HepG2 (cell line): ENCODE data around the gene ANO1. TPM values are rescaled to one million over a fixed set of nuclear protein-coding genes. Genes with fewer than 3 reads are reported as not detected.

Experiments
- ATAC-seq: fragments of 200-7000 bp; cut with Tn5 transposase; 3 replicates; pipeline ENCODE4 v1.9.1; 2020; ENCODE audit warnings: mild to moderate bottlenecking, moderate library complexity
- BruUV-seq: library from RNA; stranded (reverse); fragments of 400-500 nt; replicated peaks from 2 replicates; lab custom pipeline; 2021; lab: Mats Ljungman, UMichigan
- CTCF ChIA-PET: fragments of 300-600 bp; formaldehyde crosslinking; extraction: SDS; loops from one replicate; lab custom pipeline; 2021; ENCODE audit warnings: low total read pairs, inconsistent platforms, low intra/inter-chr PET ratio; lab: Yijun Ruan, JAX
- POLR2A ChIA-PET: fragments of 350-600 bp; sonication (Branson Sonifier 250); formaldehyde crosslinking; loops from one replicate; lab custom pipeline; 2020; ENCODE audit warnings: antibody characterized with exemption, inconsistent platforms; lab: Yijun Ruan, JAX
- DNase-seq: peaks from one replicate; pipeline ENCODE4 v3.0.0-alpha.2; 2015; ENCODE audit warnings: low spot score
- FAIRE-seq: peaks from 3 replicates; lab custom pipeline; 2011; peaks lifted over from hg19 to GRCh38; lab: Jason Lieb, UNC
- H2AFZ ChIP-seq: one replicate; pipeline ENCODE4 v1.6.1; 2011; ENCODE audit warnings: low read length, inconsistent platforms
- H3K27ac ChIP-seq: fragments of 300-600 bp; 3 replicates; pipeline ENCODE4 v1.8.0; 2011; ENCODE audit warnings: mixed run types, mild to moderate bottlenecking, mixed read lengths, low read length, inconsistent platforms; ENCODE audit not compliant: insufficient read depth; ENCODE audit errors: extremely low read length
- H3K27me3 ChIP-seq, 2 experiments: fragments of 200-600 bp in 1 of 2; 2 replicates in 1 of 2; 3 replicates in 1 of 2; pipeline versions ENCODE4 v1.6.0 to v1.8.0; 2011; ENCODE audit warnings: low read length in 2 of 2, mild to moderate bottlenecking in 2 of 2, moderate library complexity in 2 of 2, inconsistent platforms in 1 of 2; ENCODE audit not compliant: insufficient read depth in 2 of 2, control insufficient read depth in 1 of 2
- H3K36me3 ChIP-seq, 2 experiments: fragments of 200-600 bp in 1 of 2; replicated peaks in 1 of 2; 2 replicates in 1 of 2; 3 replicates in 1 of 2; pipeline versions ENCODE4 v1.5.1 to v1.8.0; 2011; ENCODE audit warnings: low read length in 2 of 2, inconsistent platforms in 1 of 2; ENCODE audit not compliant: insufficient read depth in 2 of 2, control insufficient read depth in 1 of 2
- H3K4me1 ChIP-seq: 2 replicates; pipeline ENCODE4 v1.5.1; 2012; ENCODE audit warnings: low read length, inconsistent platforms; ENCODE audit not compliant: insufficient read depth
- H3K4me2 ChIP-seq: 2 replicates; pipeline ENCODE4 v1.6.0; 2011; ENCODE audit warnings: low read depth, low read length, inconsistent platforms
- H3K4me3 ChIP-seq, 3 experiments: fragments of 200-600 bp in 1 of 3; sonication (generic), shearing (Covaris generic) in 1 of 3; replicated peaks in 1 of 3; 2 replicates each; pipeline ENCODE4 v1.5.1; 2011 to 2016; ENCODE audit warnings: low read length in 3 of 3, inconsistent platforms in 2 of 3, low read depth in 2 of 3, mild to moderate bottlenecking in 2 of 3, control low read depth in 1 of 3, mixed read lengths in 1 of 3; ENCODE audit not compliant: insufficient read depth in 1 of 3
- H3K79me2 ChIP-seq: one replicate; pipeline ENCODE4 v1.6.1; 2011; ENCODE audit warnings: low read length, inconsistent platforms; ENCODE audit not compliant: insufficient read depth
- H3K9ac ChIP-seq: 2 replicates; pipeline ENCODE4 v1.6.0; 2011; ENCODE audit warnings: mild to moderate bottlenecking, low read depth, low read length, inconsistent platforms; ENCODE audit not compliant: insufficient read depth
- H3K9me3 ChIP-seq: 2 replicates; pipeline ENCODE4 v1.5.1; 2012; ENCODE audit warnings: mild to moderate bottlenecking, low read length
- H4K20me1 ChIP-seq: 2 replicates; pipeline ENCODE4 v1.6.0; 2011; ENCODE audit warnings: inconsistent platforms, mild to moderate bottlenecking, low read length, moderate library complexity; ENCODE audit not compliant: insufficient read depth
- HDAC1 ChIP-seq: sonication (generic); formaldehyde crosslinking; IDR thresholded peaks from 2 replicates; pipeline ENCODE4 v1.5.1; 2020; ENCODE audit warnings: mild to moderate bottlenecking, missing genetic modification reagents
- ZNF446 ChIP-seq: sonication (generic); formaldehyde crosslinking; IDR thresholded peaks from 2 replicates; pipeline ENCODE4 v1.5.0; 2020; ENCODE audit warnings: mild to moderate bottlenecking, missing genetic modification reagents
- WGBS: methylation state at CpG from one replicate; pipeline ENCODE4 v1.1.6; 2017; ENCODE audit warnings: low lambda C conversion rate; 5-methylcytosine and 5-hydroxymethylcytosine counted together
- in situ Hi-C: cut with HindIII; loops from 2 replicates; pipeline ENCODE4 v1.10.0; 2017; ENCODE audit warnings: low pct_unique_long_range_greater_than_20kb; ENCODE audit not compliant: extremely low pct_ligation_motif_present
- intact Hi-C: fragments of 100-400 bp; cut with micrococcal nuclease; formaldehyde crosslinking; loops from one replicate; pipeline ENCODE4 v1.10.0; 2022; ENCODE audit not compliant: unreplicated experiment
- polyA plus RNA-seq, 8 experiments: library from polyadenylated mRNA; depleted of rRNA in 3 of 8; stranded (reverse) in 7 of 8; unstranded in 1 of 8; fragments of >200 nt; fragmentation: Illumina TruSeq in 4 of 8; extraction: Trizol in 4 of 8; gene quantifications; 2 replicates each; pipeline versions ENCODE4 v1.2.1 to v1.2.3, GENCODE V29; 2011 to 2016; ENCODE audit warnings: low read depth in 4 of 8, missing spikeins in 1 of 8, mixed read lengths in 1 of 8; ENCODE audit not compliant: insufficient read depth in 1 of 8
- total RNA-seq, 5 experiments: library from RNA; depleted of rRNA; stranded (reverse); fragments of >200 nt; fragmentation: Illumina TruSeq; extraction: Trizol; gene quantifications; 2 replicates each; pipeline ENCODE4 v1.2.3, GENCODE V29; 2016; ENCODE audit warnings: low read depth in 1 of 5
- TF ChIP-seq, protein P1 (sequence below): IDR thresholded peaks from 2 replicates; pipeline ENCODE4 v1.6.1; 2016
- TF ChIP-seq, protein P2 (sequence below): sonication (generic); formaldehyde crosslinking; IDR thresholded peaks from 2 replicates; pipeline ENCODE4 v1.4.0; 2020; ENCODE audit warnings: missing genetic modification reagents

ANO1 gene
- total and polyA plus RNA-seq, 2 of the 13 experiments (the other 11 are each of a cell fraction or from before 2014, with no cell fraction given): not detected

DNA sequence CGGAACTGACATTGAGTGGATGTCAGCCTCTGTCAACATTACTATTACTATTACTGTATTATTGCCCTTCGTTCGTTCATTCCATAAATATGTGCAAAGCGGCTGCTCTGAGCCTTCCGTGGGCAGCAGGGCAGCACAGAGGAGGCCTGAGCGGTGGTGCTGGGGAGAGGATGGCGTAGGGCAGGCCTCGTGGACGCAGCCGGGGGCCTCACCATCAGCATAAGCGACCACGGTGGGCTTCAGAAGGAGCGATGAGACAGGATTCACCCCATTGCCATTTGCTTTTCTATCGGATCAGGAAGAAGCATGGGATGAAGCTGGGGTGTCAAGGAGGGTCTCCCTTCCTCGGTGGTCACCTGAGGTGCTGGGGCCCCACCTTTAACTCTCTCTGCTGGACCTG lies 22.7 kb downstream of the ANO1 start (continued):
- no peak for TF ChIP-seq HDAC1 (CRISPR knock-in tag)
- TF ChIP-seq, protein P1, sequence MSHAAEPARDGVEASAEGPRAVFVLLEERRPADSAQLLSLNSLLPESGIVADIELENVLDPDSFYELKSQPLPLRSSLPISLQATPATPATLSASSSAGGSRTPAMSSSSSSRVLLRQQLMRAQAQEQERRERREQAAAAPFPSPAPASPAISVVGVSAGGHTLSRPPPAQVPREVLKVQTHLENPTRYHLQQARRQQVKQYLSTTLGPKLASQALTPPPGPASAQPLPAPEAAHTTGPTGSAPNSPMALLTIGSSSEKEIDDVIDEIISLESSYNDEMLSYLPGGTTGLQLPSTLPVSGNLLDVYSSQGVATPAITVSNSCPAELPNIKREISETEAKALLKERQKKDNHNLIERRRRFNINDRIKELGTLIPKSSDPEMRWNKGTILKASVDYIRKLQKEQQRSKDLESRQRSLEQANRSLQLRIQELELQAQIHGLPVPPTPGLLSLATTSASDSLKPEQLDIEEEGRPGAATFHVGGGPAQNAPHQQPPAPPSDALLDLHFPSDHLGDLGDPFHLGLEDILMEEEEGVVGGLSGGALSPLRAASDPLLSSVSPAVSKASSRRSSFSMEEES (CRISPR knock-in tag): no peak

DNA sequence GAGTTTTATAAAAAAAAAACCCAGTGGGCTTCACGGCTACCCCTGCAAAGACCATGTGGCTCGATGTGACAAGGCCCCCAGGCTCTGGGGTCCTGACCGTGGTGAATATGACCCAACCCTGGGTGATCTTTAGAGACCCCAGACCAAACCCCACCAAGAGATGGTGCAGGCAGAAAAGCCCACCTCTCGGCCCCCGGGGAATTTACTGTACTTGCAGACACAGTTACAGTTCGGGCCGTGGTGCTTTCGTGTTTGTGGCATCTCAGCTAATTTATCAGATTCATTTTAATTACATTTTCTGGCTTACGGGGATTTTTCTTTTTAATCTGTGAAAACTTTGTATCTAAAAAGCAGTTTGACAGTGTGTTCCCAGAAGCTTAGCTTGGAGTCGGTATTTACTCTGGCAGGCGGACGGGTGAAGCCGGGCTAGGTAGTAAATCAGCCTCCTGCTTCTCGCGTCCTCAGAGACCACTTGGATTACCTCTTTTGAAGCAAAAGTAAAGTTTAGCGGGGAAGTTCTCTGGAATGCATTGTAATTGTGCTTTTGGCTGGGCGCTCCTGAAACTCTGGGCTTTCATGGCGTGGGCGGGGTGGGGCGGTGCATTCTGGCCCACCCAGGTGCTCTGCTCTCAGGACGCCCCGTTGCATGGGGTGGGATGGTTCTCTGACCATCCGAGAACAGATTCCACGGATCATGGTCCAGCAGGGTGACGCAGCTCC lies 25.3 kb downstream of the ANO1 start:
- H3K9me3 ChIP-seq: no peaks in the 10 kb centered on the region
- H3K79me2 ChIP-seq: no peaks in the 10 kb centered on the region
- WGBS: 34% methylated on average over 14 of the region's 25 CpGs
- DNase-seq (no peak), ATAC-seq (no peak), FAIRE-seq (no peak)
- H2AFZ ChIP-seq: no peak overlapping the region
- 0 out of 2 replicates have a peak, but pooled peaks cover 2% of the 10 kb centered on the region for H4K20me1 ChIP-seq
- H3K36me3 ChIP-seq: no peaks in the 10 kb centered on the region
- intact Hi-C loops: no loop called here
- no peak overlapping the region for H3K27ac ChIP-seq
- H3K4me1 ChIP-seq: no peaks in the 10 kb centered on the region
- POLR2A ChIA-PET: no interaction called here
- no peak overlapping the region for H3K4me3 ChIP-seq
- H3K4me2 ChIP-seq: no peak overlapping the region
- TF ChIP-seq, protein P2, sequence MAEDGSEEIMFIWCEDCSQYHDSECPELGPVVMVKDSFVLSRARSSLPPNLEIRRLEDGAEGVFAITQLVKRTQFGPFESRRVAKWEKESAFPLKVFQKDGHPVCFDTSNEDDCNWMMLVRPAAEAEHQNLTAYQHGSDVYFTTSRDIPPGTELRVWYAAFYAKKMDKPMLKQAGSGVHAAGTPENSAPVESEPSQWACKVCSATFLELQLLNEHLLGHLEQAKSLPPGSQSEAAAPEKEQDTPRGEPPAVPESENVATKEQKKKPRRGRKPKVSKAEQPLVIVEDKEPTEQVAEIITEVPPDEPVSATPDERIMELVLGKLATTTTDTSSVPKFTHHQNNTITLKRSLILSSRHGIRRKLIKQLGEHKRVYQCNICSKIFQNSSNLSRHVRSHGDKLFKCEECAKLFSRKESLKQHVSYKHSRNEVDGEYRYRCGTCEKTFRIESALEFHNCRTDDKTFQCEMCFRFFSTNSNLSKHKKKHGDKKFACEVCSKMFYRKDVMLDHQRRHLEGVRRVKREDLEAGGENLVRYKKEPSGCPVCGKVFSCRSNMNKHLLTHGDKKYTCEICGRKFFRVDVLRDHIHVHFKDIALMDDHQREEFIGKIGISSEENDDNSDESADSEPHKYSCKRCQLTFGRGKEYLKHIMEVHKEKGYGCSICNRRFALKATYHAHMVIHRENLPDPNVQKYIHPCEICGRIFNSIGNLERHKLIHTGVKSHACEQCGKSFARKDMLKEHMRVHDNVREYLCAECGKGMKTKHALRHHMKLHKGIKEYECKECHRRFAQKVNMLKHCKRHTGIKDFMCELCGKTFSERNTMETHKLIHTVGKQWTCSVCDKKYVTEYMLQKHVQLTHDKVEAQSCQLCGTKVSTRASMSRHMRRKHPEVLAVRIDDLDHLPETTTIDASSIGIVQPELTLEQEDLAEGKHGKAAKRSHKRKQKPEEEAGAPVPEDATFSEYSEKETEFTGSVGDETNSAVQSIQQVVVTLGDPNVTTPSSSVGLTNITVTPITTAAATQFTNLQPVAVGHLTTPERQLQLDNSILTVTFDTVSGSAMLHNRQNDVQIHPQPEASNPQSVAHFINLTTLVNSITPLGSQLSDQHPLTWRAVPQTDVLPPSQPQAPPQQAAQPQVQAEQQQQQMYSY: no peak
- TF ChIP-seq ZNF446: no peak
- TF ChIP-seq, all 625 proteins: peak for 0
- CTCF ChIA-PET: no interaction called here
- Histone ChIP-seq H3K27me3 (peaks cover 24 to 88% of the 10 kb centered on the region in 2 experiments), H3K9ac (no peak overlapping the region)
- BruUV-seq: no TSS peak
- in situ Hi-C loops: no loop called here
